T-helper 17 cell (primary cell): ENCODE data around the gene ERCC4. TPM values are rescaled to one million over a fixed set of nuclear protein-coding genes. Genes with fewer than 3 reads are reported as not detected.
A peak's percentile ranks its signal among the peaks of the same experiment; 100 is the strongest.

Experiments used
- ATAC-seq: fragments of 150-1000 bp; cut with Tn5 transposase; 2 replicates; pipeline ENCODE4 v1.10.0; 2021; ENCODE audit warnings: mild to moderate bottlenecking, moderate library complexity
- DNase-seq, 3 donors: peaks; one replicate each; pipeline versions ENCODE4 v3.0.0 to v3.0.0-alpha.2; 2020 to 2021
- H3K9me3 ChIP-seq: one replicate; pipeline ENCODE4 v1.7.0; 2013; ENCODE audit warnings: low read length, mild to moderate bottlenecking; ENCODE audit not compliant: control insufficient read depth, poor library complexity, severe bottlenecking
- H3K27ac Mint-ChIP-seq: one replicate; pipeline ENCODE4 v1.8.0; 2022; ENCODE audit warnings: mild to moderate bottlenecking, moderate library complexity, mixed read lengths
- H3K27me3 Mint-ChIP-seq: one replicate; pipeline ENCODE4 v1.8.0; 2022; ENCODE audit warnings: mixed read lengths
- H3K36me3 Mint-ChIP-seq: one replicate; pipeline ENCODE4 v1.8.0; 2022; ENCODE audit warnings: low read depth, mixed read lengths
- H3K4me1 Mint-ChIP-seq: one replicate; pipeline ENCODE4 v1.8.0; 2022; ENCODE audit warnings: mild to moderate bottlenecking, mixed read lengths
- H3K4me3 Mint-ChIP-seq: one replicate; pipeline ENCODE4 v1.8.0; 2022; ENCODE audit warnings: mild to moderate bottlenecking, moderate library complexity, mixed read lengths
- total RNA-seq, 4 donors: library from RNA in 2 of 4; stranded (reverse) in 2 of 4; gene quantifications; one replicate each; pipeline ENCODE4 v1.2.3 and lab custom pipeline; 2022 to 2026

ERCC4 gene
- total RNA-seq, 2 donors from 2014 or later, result 8.7 to 9.9 TPM

DNA sequence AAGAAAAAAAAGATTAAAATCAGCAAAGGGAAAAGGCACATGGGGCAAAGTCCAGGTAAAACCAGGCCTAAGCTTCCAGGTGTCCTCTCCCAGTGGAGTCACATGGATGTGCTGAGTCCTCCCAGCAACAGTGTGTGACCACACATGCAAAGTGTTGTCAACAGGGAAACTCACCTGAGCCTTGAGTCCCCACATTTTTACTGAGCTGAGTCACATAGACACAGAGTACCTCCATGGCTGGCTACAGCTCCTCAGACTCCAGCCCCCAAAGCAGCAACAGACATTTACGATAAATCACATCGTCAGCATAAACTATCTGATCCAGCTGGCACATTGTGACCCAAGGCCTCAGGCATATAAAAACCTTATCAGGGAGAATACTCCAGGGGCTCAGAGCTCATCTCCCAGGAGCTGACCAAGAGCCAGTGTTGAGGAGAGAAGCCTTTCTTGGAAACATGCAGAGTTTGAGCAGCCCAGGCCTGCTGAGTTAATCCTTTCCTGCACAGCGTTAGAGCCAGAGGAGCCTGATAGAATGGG lies 20.5 kb downstream of the ERCC4 start:
- Mint-ChIP-seq H3K4me3 (no peak overlapping the region), H3K27ac (no peak overlapping the region), H3K27me3 (no peaks in the 10 kb centered on the region), H3K4me1 (no peaks in the 10 kb centered on the region), H3K36me3 (peaks cover 7% of the 10 kb centered on the region)
- no peak for DNase-seq
- H3K9me3 ChIP-seq, result no peaks in the 10 kb centered on the region
- no peak for ATAC-seq

DNA sequence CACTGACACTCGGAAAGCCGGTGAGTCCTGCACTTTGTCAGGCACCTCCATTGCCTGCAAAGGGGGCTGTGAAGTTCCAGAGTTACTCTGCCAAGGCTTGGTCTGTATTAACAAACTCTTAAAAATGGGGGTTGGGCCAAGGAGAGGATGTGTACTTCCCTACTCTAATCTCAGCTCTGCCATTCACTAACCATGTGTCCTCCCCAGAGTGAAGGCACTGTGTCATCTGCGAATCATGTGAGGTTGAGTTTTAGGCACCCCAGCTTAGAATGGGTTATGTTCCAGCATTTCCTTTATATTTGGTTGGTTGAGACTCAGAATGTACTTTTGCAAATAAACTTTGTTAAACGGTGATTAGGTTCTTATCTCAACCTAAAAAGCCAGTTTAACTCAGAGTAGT lies 24.9 kb downstream of the ERCC4 start:
- H3K27me3 Mint-ChIP-seq, result no peaks in the 10 kb centered on the region
- peaks cover 13% of the 10 kb centered on the region for H3K36me3 Mint-ChIP-seq
- H3K27ac Mint-ChIP-seq, result no peak overlapping the region
- H3K9me3 ChIP-seq, result no peaks in the 10 kb centered on the region
- DNase-seq, result no peak
- ATAC-seq, result no peak
- H3K4me3 Mint-ChIP-seq, result no peak overlapping the region
- no peaks in the 10 kb centered on the region for H3K4me1 Mint-ChIP-seq

DNA sequence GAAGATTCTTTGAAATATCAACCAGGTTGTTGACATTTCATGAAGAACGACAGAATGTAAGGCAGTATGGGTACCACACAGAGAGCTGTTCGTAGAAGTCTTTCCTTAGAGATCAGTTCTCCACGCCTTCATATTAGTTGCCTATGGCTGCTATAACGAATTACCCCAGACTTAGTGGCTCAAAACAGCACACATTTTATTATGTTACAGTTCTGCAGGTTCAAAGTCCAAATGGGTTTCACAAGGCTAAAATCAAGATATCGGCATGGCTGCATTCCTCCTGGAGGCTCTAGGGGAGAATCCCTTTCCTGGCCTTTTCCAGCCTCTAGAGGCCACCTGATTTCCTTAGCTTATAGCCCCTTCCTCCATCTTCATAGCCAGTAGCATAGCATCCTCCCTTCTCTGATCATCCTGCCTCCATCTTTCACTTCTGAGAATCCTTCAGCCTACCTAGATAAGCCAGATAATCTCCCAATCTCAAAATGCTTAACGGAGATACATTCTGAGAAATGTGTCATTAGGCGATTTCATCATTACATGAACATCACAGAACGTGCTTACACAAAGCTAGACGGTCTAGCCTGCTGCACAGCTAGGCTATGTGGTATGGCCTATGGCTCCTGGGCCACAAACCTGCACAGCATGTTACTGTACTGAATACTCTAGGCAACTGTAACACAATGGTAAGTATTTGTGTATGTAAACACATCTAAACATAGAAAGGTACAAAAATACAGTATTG lies 26.0 kb downstream of the ERCC4 start:
- Mint-ChIP-seq H3K27ac (no peak overlapping the region), H3K4me1 (no peaks in the 10 kb centered on the region), H3K36me3 (peaks cover 13% of the 10 kb centered on the region), H3K4me3 (no peak overlapping the region), H3K27me3 (no peaks in the 10 kb centered on the region)
- ATAC-seq, result no peak
- no peaks in the 10 kb centered on the region for H3K9me3 ChIP-seq
- DNase-seq, result no peak

DNA sequence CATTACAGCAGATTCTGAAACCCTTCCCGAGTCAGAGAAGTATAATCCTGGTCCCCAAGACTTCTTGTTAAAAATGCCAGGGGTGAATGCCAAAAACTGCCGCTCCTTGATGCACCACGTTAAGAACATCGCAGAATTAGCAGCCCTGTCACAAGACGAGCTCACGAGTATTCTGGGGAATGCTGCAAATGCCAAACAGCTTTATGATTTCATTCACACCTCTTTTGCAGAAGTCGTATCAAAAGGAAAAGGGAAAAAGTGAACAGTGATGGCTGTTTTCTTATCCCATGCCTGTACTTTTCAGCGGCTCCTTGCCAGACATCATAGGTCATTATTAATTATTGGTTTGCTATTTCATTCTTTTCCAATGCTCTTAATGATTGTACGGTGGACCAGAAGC lies 28.1 kb downstream of the ERCC4 start:
- Mint-ChIP-seq H3K27ac (no peak overlapping the region), H3K4me1 (no peaks in the 10 kb centered on the region), H3K27me3 (no peaks in the 10 kb centered on the region), H3K36me3 (peaks cover 13% of the 10 kb centered on the region), H3K4me3 (no peak overlapping the region)
- DNase-seq (no peak), ATAC-seq (no peak)
- H3K9me3 ChIP-seq, result no peaks in the 10 kb centered on the region

DNA sequence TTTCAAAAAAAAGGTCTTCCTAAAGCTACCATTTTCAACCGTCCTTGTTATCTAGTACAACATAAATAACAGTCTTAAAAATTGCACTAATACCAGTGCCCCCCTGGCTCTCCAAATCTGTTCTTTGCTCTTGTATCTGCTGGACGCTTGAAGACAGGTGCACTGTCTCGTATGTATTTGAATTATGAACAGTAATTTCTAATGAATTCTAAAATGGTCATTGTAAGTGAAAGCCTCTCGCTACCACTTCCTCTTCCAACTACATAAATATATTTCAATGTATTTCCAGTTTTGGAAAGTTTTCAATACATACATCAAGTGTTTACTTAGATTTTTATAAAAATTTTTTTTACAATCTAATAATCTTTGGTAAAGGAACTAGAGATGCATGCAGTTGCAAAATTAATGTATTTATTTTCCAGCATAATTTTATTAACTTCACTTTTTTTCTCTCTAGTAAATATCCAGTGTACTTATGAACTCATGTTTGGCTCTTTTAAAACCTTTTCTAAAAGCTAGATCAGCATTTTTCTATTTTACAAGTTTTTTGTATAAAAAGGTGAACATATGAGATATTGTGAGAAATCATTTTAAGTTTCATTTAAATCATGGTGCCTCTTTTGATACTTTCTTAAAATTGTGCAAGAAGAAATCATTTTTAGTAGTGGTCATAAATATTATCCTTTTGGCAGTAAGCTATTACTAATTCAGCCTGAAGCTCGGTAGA lies 31.0 kb downstream of the ERCC4 start:
- peaks cover 15% of the 10 kb centered on the region for H3K27me3 Mint-ChIP-seq
- H3K27ac Mint-ChIP-seq, result no peak overlapping the region
- no peak overlapping the region for H3K4me3 Mint-ChIP-seq
- H3K9me3 ChIP-seq, result no peaks in the 10 kb centered on the region
- ATAC-seq, result no peak
- DNase-seq, result no peak
- peaks cover 13% of the 10 kb centered on the region for H3K36me3 Mint-ChIP-seq
- peaks cover 8% of the 10 kb centered on the region for H3K4me1 Mint-ChIP-seq

DNA sequence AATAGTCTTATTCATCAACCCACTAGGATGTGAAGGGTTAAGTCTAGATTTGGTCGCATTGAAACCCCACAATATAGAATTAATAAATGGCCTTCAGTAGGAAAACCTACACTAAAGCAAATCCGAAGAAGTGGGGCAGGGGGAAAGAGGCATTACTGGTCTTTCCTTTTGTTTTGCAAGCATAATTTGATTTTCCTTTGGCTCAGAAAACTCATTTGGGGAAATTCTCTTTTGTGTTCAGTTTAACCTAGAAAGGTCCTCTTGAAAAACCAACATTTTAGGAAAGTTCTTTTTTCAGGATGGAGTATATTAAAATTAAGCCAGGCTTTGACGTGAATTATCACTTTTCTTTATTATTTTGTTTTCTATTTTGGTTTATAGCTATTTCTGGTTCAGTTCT lies 31.7 kb downstream of the ERCC4 start:
- Mint-ChIP-seq H3K4me1 (peaks cover 14% of the 10 kb centered on the region), H3K27ac (no peak overlapping the region), H3K4me3 (no peak overlapping the region), H3K36me3 (peaks cover 13% of the 10 kb centered on the region), H3K27me3 (peaks cover 21% of the 10 kb centered on the region)
- DNase-seq (no peak), ATAC-seq (no peak)
- no peaks in the 10 kb centered on the region for H3K9me3 ChIP-seq

DNA sequence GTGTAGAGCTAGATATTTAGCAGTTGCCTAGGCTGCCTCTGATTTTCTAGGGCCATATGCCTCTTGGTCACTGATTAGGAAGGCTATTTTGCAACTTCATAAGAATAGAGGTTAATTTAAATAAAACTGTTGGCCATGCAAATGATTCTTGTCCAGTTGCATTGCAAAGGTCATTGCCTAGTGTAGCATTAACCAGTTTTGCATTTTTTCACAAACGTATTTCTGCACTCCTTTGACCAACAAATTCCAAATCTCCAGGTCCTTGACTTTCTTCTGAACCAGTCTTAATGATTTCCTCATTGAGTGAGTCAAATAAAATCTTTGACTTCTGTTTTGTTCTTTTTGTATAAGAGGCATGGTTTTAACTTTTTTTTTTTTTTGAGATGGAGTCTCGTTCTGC lies 33.5 kb downstream of the ERCC4 start:
- H3K27me3 Mint-ChIP-seq, result peaks cover 24% of the 10 kb centered on the region
- DNase-seq (no peak), ATAC-seq (no peak)
- no peaks in the 10 kb centered on the region for H3K9me3 ChIP-seq
- no peak overlapping the region for H3K27ac Mint-ChIP-seq
- H3K4me3 Mint-ChIP-seq, result no peak overlapping the region
- peaks cover 23% of the 10 kb centered on the region for H3K4me1 Mint-ChIP-seq
- H3K36me3 Mint-ChIP-seq, result peaks cover 11% of the 10 kb centered on the region

DNA sequence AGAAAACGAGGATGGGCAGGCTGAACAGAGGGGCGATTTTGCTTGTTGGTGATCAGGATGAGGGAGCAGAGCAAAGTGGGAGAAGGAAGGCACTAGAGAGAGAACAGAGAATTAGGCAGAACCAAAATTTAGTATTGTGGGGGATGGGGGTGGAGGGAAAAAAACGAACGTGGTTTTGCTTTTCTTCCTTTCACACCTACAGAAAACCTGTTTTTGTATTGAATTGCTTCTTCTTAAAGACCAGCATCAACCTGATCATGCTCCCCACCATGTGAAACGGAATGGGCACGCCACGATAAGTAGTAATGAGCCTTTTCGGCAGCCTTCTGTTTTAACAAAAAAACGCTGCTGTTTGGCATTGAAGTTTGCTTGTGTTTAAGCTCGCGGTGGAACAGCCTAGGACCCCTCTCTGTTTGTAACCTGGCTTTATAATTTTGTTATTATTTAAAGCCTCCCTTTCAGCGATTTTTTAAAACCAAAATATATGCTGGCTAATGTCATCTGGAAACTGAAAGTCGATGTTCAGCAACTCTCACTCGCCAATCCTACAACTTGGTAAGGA lies 36.8 kb downstream of the ERCC4 start:
- DNase-seq, result no peak

DNA sequence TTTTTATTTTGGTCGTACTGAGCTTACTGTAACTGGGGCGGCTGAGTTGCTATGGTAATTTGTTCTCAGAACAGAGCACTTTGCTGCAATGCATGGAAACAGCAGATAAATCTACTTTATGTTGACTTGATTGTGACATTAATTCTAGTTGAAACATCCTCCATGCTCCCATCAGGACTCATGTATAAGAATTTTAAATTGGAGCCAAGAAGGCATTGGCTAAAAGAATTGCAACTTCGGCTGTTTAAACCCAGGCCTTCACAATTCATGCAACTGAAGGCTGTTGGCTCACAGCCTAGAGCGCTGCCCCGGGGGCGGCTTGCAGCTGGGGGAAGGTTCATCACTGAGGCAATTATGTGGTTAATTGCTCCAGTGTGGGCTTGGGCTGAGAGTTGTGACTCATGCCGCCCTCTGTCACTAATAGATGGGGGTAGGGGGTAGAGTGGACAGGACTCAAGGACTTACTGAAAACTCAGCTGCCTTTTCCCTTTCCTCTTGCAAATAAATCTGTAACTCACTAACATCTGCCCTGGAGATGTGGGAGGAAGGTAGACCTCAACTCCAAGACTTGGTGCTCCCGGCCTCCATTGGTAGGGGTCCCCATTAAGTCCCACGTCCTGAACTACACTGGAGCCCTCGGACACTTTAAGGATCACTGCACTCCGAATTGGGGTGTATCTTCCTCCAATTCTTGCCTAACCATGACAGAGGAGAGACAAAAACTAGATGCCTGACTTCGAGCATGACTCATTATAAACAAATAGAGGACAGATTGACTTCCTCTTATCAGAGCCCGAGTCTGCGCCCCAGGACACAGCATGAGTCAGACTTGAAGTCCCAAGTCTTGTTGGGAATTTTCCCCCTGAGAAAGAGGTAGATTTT lies 37.5 kb downstream of the ERCC4 start:
- Mint-ChIP-seq H3K27me3 (peaks cover 34% of the 10 kb centered on the region), H3K4me3 (peak overlapping the region; percentile 92), H3K4me1 (peaks cover 25% of the 10 kb centered on the region), H3K36me3 (peaks cover 8% of the 10 kb centered on the region), H3K27ac (peak overlapping the region; percentile 95)
- no peaks in the 10 kb centered on the region for H3K9me3 ChIP-seq
- ATAC-seq (peak; percentile 68), DNase-seq (no peak)

More for the DNA sequence above, 36.8 kb downstream of the ERCC4 start:
- peaks cover 8% of the 10 kb centered on the region for H3K36me3 Mint-ChIP-seq
- ATAC-seq, result peak; percentile 35
- H3K4me1 Mint-ChIP-seq, result peaks cover 25% of the 10 kb centered on the region
- peak overlapping the region; percentile 95 for H3K27ac Mint-ChIP-seq
- H3K27me3 Mint-ChIP-seq, result peaks cover 34% of the 10 kb centered on the region
- H3K9me3 ChIP-seq, result no peaks in the 10 kb centered on the region
- peak overlapping the region; percentile 92 for H3K4me3 Mint-ChIP-seq

DNA sequence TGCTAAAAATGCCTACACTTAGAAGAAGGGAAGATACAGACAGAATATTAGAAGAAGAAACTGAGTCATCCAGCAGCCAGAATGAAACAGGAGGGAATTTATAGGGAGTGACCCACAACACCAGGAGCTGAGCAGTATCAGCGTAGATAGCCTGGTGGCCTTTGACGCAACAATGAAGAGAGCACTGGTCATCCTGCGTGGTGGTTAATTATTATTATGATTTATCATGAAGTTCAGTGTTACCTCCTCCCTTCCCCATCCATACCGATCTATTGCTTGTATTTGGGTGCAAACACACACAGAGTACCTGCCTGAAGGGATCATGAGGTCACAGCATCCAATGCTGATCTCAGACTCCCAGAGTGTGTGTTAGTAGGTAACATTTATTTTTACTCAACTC lies 38.5 kb downstream of the ERCC4 start:
- no peak for DNase-seq
- Mint-ChIP-seq H3K27ac (no peak overlapping the region), H3K4me3 (no peak overlapping the region), H3K27me3 (peaks cover 38% of the 10 kb centered on the region), H3K4me1 (peaks cover 25% of the 10 kb centered on the region), H3K36me3 (peaks cover 8% of the 10 kb centered on the region)
- ATAC-seq, result no peak
- H3K9me3 ChIP-seq, result no peaks in the 10 kb centered on the region

DNA sequence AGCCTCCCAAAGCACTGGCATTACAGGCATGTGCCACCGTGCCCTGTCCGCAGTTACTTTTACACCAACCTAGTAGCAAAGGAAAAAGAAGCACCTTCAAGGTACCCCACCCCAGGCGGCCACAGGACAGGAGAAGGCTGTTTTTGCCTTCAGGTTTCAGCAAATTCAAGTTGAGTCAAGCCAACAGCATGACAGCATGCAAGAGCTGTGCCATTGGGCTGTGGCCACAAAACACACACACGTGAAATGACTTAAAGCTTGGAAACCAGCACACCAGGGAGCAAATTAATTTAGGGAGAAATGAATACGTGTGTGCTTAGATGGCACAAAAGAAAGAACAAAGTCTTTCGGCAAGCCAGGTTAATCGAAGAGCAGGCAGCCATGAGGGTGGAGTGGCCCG lies 39.7 kb downstream of the ERCC4 start:
- DNase-seq (no peak), ATAC-seq (no peak)
- Mint-ChIP-seq H3K36me3 (peaks cover 8% of the 10 kb centered on the region), H3K27ac (no peak overlapping the region), H3K27me3 (peaks cover 39% of the 10 kb centered on the region), H3K4me1 (peaks cover 25% of the 10 kb centered on the region), H3K4me3 (no peak overlapping the region)
- H3K9me3 ChIP-seq, result no peaks in the 10 kb centered on the region

DNA sequence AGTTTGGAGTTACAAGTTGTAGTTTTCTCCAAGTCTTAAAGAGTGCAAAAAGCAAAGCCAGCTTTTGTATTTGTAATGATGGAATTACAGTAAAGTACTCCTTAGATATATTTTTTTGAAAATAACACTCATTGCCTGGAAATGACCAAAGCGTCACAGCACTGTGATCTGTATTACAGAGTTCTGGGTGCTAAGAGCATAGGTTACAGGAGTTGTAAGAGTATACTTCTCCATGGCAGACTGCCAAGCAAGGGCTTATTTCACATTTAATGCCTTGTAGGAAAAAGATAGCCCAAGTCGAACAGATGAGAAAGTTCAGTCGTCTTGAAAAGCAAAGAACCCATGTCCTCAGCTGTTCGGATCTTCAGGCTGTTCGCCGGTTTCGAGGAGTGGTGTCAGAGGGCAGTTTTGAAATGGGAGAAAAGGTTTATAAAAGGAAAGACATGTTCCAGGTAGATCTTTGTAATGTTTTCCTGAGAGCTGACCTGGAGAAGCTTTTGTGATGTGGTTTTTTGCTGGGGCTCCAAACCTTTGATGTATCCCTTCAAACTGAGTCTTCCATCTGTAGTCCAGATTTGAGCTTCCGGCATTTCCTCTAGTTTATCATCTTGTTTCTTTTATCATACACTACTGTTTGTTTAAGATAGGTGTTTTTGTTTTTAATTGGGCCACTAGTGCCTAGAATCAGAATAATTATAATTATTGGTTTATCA lies 41.3 kb downstream of the ERCC4 start:
- DNase-seq (no peak), ATAC-seq (no peak)
- peaks cover under 1% of the 10 kb centered on the region for H3K36me3 Mint-ChIP-seq
- no peak overlapping the region for H3K27ac Mint-ChIP-seq
- peaks cover 31% of the 10 kb centered on the region for H3K27me3 Mint-ChIP-seq
- no peak overlapping the region for H3K4me3 Mint-ChIP-seq
- H3K9me3 ChIP-seq, result no peaks in the 10 kb centered on the region
- H3K4me1 Mint-ChIP-seq, result peaks cover 14% of the 10 kb centered on the region
